ENCODE measurements around the gene MORN1. TPM values are rescaled to one million over a fixed set of nuclear protein-coding genes. Genes with fewer than 3 reads are reported as not detected.

Gene MORN1
- total RNA-seq, 1 donor: 9.5 TPM

- DNase-seq (ENCODE audit: low read depth): no peak
- H3K4me3 ChIP-seq (ENCODE audit: low read depth, low read length): no peak overlapping the region
- no peak for TF ChIP-seq CTCF (IDR thresholded peaks at IDR 0.05; ENCODE audit: insufficient read depth, low read depth, low read length)
Measured at GRCh38 chr1:2356911-2357845, 34.2 kb downstream of the MORN1 start.

- no peak for TF ChIP-seq CTCF (IDR thresholded peaks at IDR 0.05; ENCODE audit: insufficient read depth, low read depth, low read length)
- DNase-seq (ENCODE audit: low read depth): no peak
- H3K4me3 ChIP-seq (ENCODE audit: low read depth, low read length): no peak overlapping the region
Measured at GRCh38 chr1:2356401-2356800, 35.0 kb downstream of the MORN1 start.

- H3K4me3 ChIP-seq (ENCODE audit: low read depth, low read length): no peak overlapping the region
- TF ChIP-seq CTCF (IDR thresholded peaks at IDR 0.05; ENCODE audit: insufficient read depth, low read depth, low read length): no peak
- no peak for DNase-seq (ENCODE audit: low read depth)
Measured at GRCh38 chr1:2355373-2356261, 35.7 kb downstream of the MORN1 start.

- DNase-seq (ENCODE audit: low read depth): no peak
- no peak for TF ChIP-seq CTCF (IDR thresholded peaks at IDR 0.05; ENCODE audit: insufficient read depth, low read depth, low read length)
Measured at GRCh38 chr1:2354511-2355372, 36.6 kb downstream of the MORN1 start.

GRCh38 chr1:2353551-2354438 lies 37.6 kb downstream of the MORN1 start:
- H3K4me3 ChIP-seq (ENCODE audit: low read depth, low read length): no peak overlapping the region
- no peak for DNase-seq (ENCODE audit: low read depth)
- no peak for TF ChIP-seq CTCF (IDR thresholded peaks at IDR 0.05; ENCODE audit: insufficient read depth, low read depth, low read length)

More at GRCh38 chr1:2354511-2355372, 36.6 kb downstream of the MORN1 start:
- H3K4me3 ChIP-seq (ENCODE audit: low read depth, low read length): no peak overlapping the region
